Measurements from ENCODE around the gene CGB5.

- no peak for TF ChIP-seq CTCF (IDR thresholded peaks at IDR 0.05; ENCODE audit: low read depth, low read length)
- no peak for TF ChIP-seq MYC (IDR thresholded peaks at IDR 0.05; ENCODE audit: low read depth, low read length)
- TF ChIP-seq POLR2A (IDR thresholded peaks at IDR 0.05; ENCODE audit: extremely low read depth, insufficient read length) = no peak
- no peak for TF ChIP-seq MAX (IDR thresholded peaks at IDR 0.05; ENCODE audit: low read depth, low read length)
Measured at GRCh38 chr19:49061000-49061399, 17.4 kb downstream of the CGB5 start.

All from NB4 (cell line).